ENCODE measurements around the gene ANKRD37.

DNA sequence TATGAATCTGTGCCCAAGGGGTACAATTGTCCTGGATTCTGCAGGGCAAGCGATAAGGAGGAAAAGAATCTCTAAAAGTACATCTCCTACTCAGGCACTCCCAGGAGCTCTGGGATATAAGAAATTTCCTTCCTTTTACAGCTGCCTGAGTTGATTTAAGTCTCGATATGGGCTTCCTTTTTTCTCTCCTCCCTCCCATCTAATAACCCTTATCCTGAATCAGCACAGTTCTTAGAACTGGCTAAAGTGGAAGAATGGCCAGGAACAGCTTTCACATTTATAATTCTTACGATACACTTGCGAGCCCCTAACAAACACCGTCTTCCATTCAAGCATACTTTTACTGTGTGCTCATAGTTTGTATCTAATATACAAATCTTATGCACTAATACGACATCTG lies 22.1 kb upstream of the ANKRD37 start:
- no peak for TF ChIP-seq YY1 (IDR thresholded peaks at IDR 0.05; ENCODE audit: insufficient read depth, insufficient read length)
- TF ChIP-seq SUZ12 (IDR thresholded peaks at IDR 0.05; ENCODE audit: extremely low read depth, insufficient read depth, insufficient read length): no peak
